ENCODE data around the gene ITPR2.

Gene ITPR2

GRCh38 chr12:26711072-26711471 is 121.9 kb downstream of the ITPR2 start:
- TF ChIP-seq EZH2phosphoT487 (IDR thresholded peaks at IDR 0.05; ENCODE audit: low read depth) (no peak), CTCF (IDR thresholded peaks at IDR 0.05; ENCODE audit: low read depth, low read length) (no peak)
- Histone ChIP-seq H3K4me3 (ENCODE audit: low read length) (peak overlapping the region; percentile 29), H3K9ac (ENCODE audit: low read length) (peak overlapping the region; percentile 64; the same call in 1 of the 2 replicates), H3K9me3 (ENCODE audit: insufficient read depth, low read length) (no peaks in the 10 kb centered on the region), H3K4me2 (ENCODE audit: low read length) (peak overlapping the region; percentile 73), H3K4me1 (ENCODE audit: low read length) (peaks cover 79% of the 10 kb centered on the region), H3K27ac (ENCODE audit: low read length) (peak overlapping the region; percentile 97), H3K36me3 (replicated peaks; ENCODE audit: low read depth, low read length) (peaks cover 18% of the 10 kb centered on the region), H2AFZ (ENCODE audit: low read depth, low read length) (no peak overlapping the region), H3K79me2 (ENCODE audit: low read length) (peaks cover 31% of the 10 kb centered on the region), H3K27me3 (ENCODE audit: low read depth, low read length) (no peaks in the 10 kb centered on the region), H4K20me1 (ENCODE audit: insufficient read depth, low read length) (no peaks in the 10 kb centered on the region)

- no peak overlapping the region for H3K4me2 ChIP-seq (ENCODE audit: low read length)
- H3K36me3 ChIP-seq (replicated peaks; ENCODE audit: low read depth, low read length) = peaks cover 16% of the 10 kb centered on the region
- no peak overlapping the region for H3K9ac ChIP-seq (ENCODE audit: low read length)
- TF ChIP-seq EZH2phosphoT487 (IDR thresholded peaks at IDR 0.05; ENCODE audit: low read depth) = no peak
- H3K27ac ChIP-seq (ENCODE audit: low read length) = no peak overlapping the region
- H4K20me1 ChIP-seq (ENCODE audit: insufficient read depth, low read length) = no peaks in the 10 kb centered on the region
- H3K4me1 ChIP-seq (ENCODE audit: low read length) = peaks cover 53% of the 10 kb centered on the region
- no peak overlapping the region for H2AFZ ChIP-seq (ENCODE audit: low read depth, low read length)
- H3K79me2 ChIP-seq (ENCODE audit: low read length) = peaks cover 8% of the 10 kb centered on the region; the same call in 1 of the 2 replicates
- H3K27me3 ChIP-seq (ENCODE audit: low read depth, low read length) = no peaks in the 10 kb centered on the region
- H3K4me3 ChIP-seq (ENCODE audit: low read length) = no peak overlapping the region
- no peaks in the 10 kb centered on the region for H3K9me3 ChIP-seq (ENCODE audit: insufficient read depth, low read length)
Measured at GRCh38 chr12:26705851-26706250, 127.1 kb downstream of the ITPR2 start.

DNA sequence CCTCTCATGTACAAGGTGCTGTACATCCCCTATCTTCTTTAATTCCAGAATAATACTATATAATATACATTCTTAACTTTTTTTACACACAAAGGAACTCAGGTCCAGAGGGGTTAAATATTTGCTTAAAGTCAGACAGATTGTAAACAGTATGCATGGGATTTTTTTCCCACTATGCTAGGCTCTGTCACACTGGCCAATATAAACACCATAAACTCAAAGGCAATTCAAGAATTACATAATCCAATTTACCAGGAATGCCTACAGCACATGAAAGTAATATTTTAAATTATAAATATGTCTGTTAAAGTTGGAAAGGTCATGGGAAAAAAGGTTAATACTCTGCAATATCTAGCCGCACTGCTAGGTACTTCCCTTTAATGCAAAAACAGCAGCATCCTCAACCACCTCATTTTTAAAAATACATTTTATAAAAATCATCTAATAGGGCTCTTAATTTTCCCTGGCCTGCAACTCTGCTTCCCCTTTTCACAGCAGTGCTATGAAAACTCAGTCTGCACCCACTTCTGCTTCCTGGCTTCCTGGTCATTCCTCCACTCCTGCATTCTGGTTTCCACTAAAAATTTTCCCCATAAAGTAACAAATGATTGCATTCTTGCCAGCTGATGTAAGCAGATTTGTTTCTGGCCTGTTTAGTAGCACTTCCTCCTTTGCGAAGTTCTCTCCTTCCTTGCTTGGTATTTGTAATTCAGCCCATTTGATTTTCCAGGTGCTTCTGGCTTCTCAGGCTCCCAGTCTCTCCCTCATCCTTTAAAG is 128.1 kb downstream of the ITPR2 start:
- Histone ChIP-seq H3K79me2 (ENCODE audit: low read length) (peaks cover 12% of the 10 kb centered on the region; the same call in 1 of the 2 replicates), H3K36me3 (replicated peaks; ENCODE audit: low read depth, low read length) (peaks cover 12% of the 10 kb centered on the region), H3K4me2 (ENCODE audit: low read length) (peak overlapping the region; percentile 4; the same call in 1 of the 2 replicates), H3K4me1 (ENCODE audit: low read length) (peaks cover 53% of the 10 kb centered on the region), H4K20me1 (ENCODE audit: insufficient read depth, low read length) (no peaks in the 10 kb centered on the region), H3K9ac (ENCODE audit: low read length) (no peak overlapping the region), H2AFZ (ENCODE audit: low read depth, low read length) (no peak overlapping the region), H3K27me3 (ENCODE audit: low read depth, low read length) (no peaks in the 10 kb centered on the region), H3K4me3 (ENCODE audit: low read length) (no peak overlapping the region), H3K27ac (ENCODE audit: low read length) (peak overlapping the region; percentile 7; the same call in 1 of the 2 replicates), H3K9me3 (ENCODE audit: insufficient read depth, low read length) (no peaks in the 10 kb centered on the region)
- TF ChIP-seq CTCF (IDR thresholded peaks at IDR 0.05; ENCODE audit: low read depth, low read length) (no peak), EZH2phosphoT487 (IDR thresholded peaks at IDR 0.05; ENCODE audit: low read depth) (no peak)

GRCh38 chr12:26704214-26704613 is 128.8 kb downstream of the ITPR2 start:
- TF ChIP-seq CTCF (IDR thresholded peaks at IDR 0.05; ENCODE audit: low read depth, low read length) (no peak), EZH2phosphoT487 (IDR thresholded peaks at IDR 0.05; ENCODE audit: low read depth) (no peak)
- Histone ChIP-seq H4K20me1 (ENCODE audit: insufficient read depth, low read length) (no peaks in the 10 kb centered on the region), H3K36me3 (replicated peaks; ENCODE audit: low read depth, low read length) (peaks cover 14% of the 10 kb centered on the region), H3K4me1 (ENCODE audit: low read length) (peaks cover 47% of the 10 kb centered on the region), H3K4me2 (ENCODE audit: low read length) (no peak overlapping the region), H3K27me3 (ENCODE audit: low read depth, low read length) (no peaks in the 10 kb centered on the region), H3K79me2 (ENCODE audit: low read length) (peaks cover 12% of the 10 kb centered on the region; the same call in 1 of the 2 replicates), H2AFZ (ENCODE audit: low read depth, low read length) (no peak overlapping the region), H3K27ac (ENCODE audit: low read length) (no peak overlapping the region), H3K4me3 (ENCODE audit: low read length) (no peak overlapping the region), H3K9me3 (ENCODE audit: insufficient read depth, low read length) (no peaks in the 10 kb centered on the region), H3K9ac (ENCODE audit: low read length) (no peak overlapping the region)

Data from OCI-LY3 (cell line).